Activated naive CD4-positive, alpha-beta T cell (primary cell): ENCODE results near the gene DCAF11.

Experiments used
- DNase-seq, 4 experiments: peaks; one replicate each; lab custom pipeline; 2025; lab: John Stamatoyannopoulos, UW

Gene DCAF11

DNA sequence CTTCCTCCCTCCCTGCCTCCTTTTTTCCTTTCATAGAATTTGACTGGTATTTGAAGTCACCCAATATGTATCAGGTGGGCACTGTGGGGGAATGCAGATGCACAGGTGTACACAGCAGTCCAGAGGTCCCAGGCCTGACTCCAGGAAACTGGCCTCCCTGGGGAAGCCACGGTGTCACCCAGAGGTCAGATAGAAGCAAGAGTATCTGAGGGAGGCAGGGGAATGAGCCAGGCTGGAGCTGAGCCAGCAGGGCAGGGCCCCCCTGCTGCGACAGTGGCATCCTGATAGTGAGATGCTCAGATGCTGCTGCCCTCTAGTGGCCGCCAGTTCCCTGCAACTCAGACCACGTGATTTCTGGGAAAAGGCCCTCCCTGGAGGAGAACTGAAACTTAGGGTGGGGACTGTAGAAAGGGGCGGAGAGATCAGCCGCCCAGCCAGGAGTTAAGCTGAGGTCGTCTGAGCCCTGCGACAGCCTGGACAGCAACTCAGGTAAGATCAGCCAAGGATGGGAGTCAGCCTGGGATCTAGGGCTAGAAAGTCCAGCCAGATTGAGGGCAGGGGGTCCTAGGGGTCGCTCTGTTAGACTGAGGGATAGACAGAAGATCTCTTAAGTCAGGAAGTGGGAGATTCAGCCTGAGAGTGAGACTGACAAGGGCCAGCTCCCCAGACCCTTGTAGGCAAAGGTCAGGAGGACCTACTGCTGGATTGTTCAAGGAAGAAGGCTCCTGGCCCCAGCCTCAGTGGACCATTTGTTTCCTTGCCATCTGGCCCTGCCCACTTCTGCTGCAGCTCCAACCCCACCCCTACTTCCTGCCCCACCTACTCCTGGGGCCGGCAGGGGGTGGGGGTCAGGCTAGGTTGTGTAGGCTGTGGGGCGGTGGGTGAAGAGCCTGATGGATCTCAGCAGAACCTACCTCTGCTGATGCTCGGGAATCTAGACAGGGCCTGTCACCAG lies 46.5 kb downstream of the DCAF11 start, which contains the start of gene IRF9:
Gene IRF9 (plus strand): TSS at position 416 of the 955 bp plus-strand sequence. CDS start 880 bp downstream, outside the sequence.
- DNase-seq, result peak; percentile 96 to 98 (median 97)

DNA sequence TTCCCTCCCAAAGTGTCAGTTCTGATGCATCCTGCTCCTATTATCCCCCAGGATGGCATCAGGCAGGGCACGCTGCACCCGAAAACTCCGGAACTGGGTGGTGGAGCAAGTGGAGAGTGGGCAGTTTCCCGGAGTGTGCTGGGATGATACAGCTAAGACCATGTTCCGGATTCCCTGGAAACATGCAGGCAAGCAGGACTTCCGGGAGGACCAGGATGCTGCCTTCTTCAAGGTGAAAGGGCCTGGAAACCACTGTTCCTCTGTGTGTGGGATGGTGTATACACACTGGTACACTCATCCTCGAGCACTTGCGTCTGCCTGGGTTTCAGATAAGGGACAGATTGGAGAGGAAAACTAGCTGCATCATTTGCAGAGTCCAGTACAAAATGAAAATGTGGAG lies 47.5 kb downstream of the DCAF11 start:
- no peak for DNase-seq

DNA sequence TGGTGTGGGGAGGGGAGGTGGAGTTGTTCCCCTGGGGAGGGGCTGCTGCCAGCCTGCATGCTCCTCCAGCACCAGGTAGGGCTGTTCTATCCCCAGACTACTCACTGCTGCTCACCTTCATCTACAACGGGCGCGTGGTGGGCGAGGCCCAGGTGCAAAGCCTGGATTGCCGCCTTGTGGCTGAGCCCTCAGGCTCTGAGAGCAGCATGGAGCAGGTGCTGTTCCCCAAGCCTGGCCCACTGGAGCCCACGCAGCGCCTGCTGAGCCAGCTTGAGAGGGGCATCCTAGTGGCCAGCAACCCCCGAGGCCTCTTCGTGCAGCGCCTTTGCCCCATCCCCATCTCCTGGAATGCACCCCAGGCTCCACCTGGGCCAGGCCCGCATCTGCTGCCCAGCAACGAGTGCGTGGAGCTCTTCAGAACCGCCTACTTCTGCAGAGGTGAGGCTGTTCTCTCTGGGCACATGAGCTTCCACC lies 50.0 kb downstream of the DCAF11 start:
- DNase-seq, result no peak

DNA sequence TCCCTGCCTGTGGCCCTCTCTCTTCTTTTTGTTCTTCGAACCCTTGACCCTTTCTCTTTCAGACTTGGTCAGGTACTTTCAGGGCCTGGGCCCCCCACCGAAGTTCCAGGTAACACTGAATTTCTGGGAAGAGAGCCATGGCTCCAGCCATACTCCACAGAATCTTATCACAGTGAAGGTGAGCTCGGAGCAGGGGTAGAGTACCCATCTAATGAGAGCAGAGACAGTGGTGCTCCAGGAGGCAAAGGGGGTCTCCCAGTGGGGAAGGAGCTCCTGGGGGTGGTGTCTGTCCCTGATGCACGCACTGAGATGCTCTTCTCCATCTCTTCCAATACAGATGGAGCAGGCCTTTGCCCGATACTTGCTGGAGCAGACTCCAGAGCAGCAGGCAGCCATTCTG lies 51.2 kb downstream of the DCAF11 start:
- DNase-seq, result no peak

DNA sequence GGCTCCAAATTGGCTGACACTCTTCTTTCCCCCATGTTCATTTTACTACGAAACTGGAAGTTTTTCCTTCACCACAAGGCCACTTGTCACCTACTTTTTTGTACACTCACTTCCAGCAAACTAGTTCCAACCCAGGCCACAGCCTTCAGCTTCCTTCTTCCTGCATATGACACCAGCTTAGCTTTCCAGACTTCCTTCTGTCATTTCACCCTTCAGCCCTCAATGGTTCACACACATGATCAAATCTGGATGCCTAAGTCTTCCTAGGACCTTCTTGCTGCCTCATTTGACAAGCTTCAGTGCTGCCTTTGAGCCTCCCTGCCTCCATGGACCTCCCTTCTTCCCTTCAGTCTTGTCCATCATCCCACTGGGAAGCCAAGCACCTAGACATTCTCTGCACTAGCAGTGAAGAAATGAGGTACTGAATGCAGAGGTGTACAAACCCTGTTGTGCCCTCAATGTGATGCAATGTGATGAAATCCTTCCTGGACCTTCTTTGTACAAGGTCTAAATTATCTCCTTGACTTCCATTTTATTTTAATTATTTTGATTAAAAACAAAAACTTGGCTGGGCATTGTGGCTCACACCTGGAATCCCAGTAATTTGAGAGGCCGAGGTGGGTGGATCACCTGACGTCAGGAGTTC lies 53.0 kb downstream of the DCAF11 start:
- DNase-seq, result no peak

DNA sequence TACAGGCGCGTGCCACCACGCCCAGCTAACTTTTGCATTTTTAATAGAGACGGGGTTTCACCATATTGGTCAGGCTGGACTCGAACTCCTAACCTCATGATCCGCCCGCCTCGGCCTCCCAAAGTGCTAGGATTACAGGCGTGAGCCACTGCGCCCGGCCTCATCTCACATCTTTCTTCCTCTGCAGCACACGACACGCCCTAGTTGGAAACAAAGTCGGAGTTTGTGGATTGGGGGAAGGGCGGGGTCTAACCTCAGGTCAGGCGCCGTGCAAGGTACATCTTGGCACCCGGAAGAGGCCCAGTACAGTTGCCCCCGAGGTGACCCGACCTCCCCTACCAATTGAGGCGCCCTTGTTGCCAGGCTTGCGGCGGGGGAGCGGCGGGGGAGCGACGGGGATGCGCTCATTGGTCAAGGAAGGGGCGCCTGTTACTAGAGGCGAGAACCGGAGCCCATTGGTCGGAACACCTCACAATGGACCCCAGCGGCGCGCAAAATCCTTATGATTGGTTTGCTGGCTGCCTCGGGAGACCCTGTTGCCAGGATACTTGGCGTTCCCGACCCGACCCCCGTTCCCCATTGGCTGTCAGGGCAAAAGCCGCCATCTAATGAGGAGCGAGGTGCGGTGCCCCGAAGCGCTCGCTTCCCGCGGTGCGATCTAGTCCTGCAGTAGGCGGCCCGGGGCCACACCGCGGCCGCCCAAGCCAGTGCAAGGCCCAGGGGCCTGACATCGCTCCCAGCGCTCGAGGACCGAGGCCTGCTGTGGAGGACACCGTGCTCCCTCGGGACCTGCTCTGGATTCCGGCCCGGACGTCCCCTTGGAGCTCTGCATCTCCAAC lies 57.1 kb downstream of the DCAF11 start, which contains the start of gene REC8:
Gene REC8 (plus strand): TSS at position 659 of the 839 bp plus-strand sequence. CDS start 473 bp downstream, outside the sequence.
- DNase-seq, result peak in 3 of 4 experiments; percentile 27 to 65 (median 60)

DNA sequence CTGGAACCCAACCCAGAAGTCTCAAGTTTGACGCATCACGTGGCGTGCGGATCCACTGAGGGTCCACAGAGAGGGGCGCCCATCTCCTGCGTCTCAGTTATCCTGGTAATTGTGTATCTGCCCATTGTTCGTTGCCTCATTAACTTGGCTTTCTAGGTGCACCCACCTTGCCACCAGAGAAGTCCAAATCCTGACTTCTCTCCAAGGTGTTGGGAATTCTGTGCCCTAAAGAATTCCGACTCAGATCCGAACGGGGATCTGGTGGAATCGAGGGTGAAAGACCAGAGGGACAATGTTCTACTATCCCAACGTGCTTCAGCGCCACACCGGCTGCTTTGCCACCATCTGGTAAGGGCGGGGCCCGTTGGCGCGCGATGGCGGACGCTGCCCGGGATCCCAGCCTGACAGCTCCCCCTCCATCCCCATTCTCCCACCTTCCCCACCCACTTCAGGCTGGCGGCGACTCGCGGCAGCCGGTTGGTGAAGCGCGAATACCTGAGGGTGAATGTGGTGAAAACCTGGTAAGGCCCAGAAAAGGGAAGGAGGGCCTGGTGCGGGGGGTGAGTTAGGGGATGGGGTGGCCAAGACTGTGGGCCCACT lies 57.8 kb downstream of the DCAF11 start:
- DNase-seq, result no peak

DNA sequence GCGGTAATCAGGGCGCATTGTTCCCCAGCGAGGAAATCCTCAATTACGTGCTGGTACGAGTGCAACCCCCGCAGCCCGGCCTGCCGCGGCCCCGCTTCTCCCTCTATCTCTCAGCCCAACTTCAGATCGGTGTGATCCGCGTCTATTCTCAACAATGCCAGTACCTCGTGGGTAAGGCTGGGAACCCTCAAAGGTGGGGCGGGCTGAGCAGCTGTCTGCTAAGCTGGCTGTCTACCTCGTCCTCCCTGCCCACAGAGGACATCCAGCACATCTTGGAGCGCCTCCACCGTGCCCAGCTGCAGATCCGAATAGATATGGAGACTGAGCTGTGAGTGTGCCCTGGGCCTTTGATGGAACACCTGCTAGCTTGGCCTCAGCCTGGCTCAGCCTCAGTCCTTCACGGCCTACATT lies 58.3 kb downstream of the DCAF11 start:
- no peak for DNase-seq
